AML-193 (cell line): Measurements from ENCODE around the gene CNTN5.

Experiments used
- DNase-seq, 2 experiments: peaks; one replicate each; lab custom pipeline; 2025; lab: John Stamatoyannopoulos, UW

Gene CNTN5

GRCh38 chr11:99519095-99519494 is 498.3 kb downstream of the CNTN5 start:
- no peak for DNase-seq

DNA sequence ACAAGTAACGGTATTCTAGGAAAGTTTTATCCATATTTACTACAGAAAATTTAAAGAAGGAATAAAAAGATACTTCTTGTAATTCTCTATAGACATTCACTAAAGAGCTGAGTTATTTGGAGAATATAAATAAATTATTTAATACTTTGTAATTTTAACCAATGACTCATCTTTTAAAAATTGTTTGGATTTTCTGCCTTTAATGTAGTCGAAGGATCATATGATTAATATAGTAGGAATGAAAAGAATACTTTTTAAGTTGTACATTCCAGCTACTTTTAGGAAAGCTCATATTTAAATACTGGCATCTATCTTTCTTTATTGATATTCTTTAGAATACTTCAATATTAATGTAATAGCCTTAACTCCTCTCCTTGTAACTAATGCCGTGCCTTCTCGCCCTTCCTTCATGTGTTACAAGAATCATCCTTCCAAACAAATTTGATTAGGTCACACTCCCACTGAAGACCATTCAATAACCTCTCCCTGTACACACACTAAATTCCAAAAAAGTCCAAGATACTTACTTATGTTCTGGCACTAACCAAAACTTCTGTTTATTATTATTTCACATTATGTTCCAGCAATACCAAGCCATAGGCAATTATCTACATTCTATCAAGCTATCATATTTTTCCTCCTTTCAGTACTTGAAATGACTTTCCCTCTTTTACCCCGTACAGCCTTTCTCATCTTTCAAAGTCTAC is 501.9 kb downstream of the CNTN5 start:
- no peak for DNase-seq

GRCh38 chr11:99531468-99531867 is 510.7 kb downstream of the CNTN5 start:
- DNase-seq, result no peak

DNA sequence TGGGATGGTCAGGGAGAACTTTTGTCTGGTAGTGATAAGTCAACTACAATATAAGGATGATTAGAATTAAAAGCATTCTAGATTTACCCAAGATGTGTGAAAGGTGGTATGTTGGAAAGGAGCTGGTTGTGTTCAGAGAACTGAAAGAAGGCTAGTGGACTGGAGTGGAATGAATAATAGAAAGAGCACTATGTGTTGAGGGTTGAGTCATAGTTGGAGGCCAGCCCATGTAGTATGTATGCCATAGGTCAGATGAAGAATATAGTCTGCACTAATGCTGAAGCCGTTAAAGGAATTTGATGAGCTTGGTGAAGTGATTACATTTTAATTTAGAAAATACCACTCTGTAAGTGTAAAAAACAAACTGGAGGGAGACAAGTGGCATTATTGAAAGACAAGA is 514.1 kb downstream of the CNTN5 start:
- no peak for DNase-seq

GRCh38 chr11:99535406-99535805 is 514.7 kb downstream of the CNTN5 start:
- no peak for DNase-seq

DNA sequence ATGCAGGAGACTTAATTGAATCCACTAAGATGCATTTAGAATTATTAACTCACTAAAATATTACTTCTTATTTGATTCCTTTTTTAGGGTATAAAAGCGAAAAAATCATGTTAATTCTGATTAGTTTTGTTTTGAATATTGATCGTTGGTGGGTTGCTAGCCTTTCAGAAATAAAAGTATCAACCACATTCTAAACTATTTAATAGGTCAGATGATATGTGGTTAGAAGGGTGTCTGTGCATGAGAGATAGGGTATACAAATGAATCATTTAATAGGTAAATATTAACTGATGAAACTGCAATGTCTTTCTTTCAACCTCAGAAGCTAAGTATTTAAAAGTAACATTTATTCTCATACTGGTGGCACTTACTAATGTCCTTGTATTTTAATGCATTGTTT is 515.1 kb downstream of the CNTN5 start:
- DNase-seq, result no peak

GRCh38 chr11:99537681-99538080 is 516.9 kb downstream of the CNTN5 start:
- no peak for DNase-seq

- no peak for DNase-seq
These were observed 524.9 kb downstream of the CNTN5 start for GRCh38 chr11:99545616-99546015.

GRCh38 chr11:99548264-99548663 is 527.5 kb downstream of the CNTN5 start:
- DNase-seq, result no peak

- DNase-seq, result no peak
These were observed 533.6 kb downstream of the CNTN5 start for GRCh38 chr11:99554232-99554903.

- no peak for DNase-seq
These were observed 534.7 kb downstream of the CNTN5 start for GRCh38 chr11:99555486-99555885.

- no peak for DNase-seq
These were observed 544.6 kb downstream of the CNTN5 start for GRCh38 chr11:99565333-99565732.

DNA sequence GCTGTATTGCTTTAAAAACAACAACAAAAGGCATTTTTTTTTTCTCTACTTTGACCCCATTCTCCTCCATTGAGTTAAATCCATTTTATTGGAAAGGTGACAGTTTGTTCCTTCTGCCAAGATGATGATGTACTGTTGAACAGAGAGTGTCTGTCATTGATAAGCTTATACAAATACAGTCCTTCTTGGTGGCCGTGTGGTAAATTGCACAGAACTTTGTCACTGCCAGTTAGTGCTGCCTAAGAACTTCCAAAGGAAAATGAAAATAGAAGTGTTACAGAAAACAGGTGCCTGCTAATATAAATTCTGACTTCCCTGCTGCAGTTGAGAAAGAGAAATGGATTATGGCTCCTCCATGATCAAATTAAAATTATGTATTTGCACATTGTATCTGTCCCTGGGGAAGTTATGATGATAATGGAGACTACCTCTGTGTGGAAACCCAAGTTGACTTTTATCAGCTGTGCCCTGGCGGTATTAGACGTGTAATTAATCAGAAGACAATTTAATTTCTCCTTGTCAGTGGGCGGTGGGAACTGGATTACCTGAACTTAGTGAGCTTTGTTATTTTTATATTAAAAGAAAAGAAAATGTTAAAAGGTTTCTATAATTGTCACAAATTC is 546.7 kb downstream of the CNTN5 start:
- no peak for DNase-seq

- DNase-seq, result no peak
These were observed 548.1 kb downstream of the CNTN5 start for GRCh38 chr11:99568808-99569207.

- no peak for DNase-seq
These were observed 550.3 kb downstream of the CNTN5 start for GRCh38 chr11:99571094-99571493.

DNA sequence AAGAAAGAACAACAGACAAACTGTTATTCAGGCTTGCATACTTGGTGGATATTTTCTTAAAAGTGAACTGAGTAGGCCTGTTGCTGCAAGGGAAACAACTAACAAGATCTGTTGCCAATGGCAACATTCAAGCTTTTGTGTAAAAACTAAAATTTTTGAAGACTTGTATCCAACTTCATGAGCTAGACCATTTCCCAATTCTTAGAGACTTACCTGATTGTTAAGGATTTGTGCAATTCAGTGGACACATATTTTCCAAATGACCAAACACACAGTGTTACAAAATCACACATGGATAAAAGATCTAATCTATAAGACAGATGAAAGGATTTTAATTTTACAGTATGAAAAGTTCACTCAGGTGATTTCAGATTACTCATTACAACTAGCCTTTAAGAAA is 564.1 kb downstream of the CNTN5 start:
- no peak for DNase-seq

DNA sequence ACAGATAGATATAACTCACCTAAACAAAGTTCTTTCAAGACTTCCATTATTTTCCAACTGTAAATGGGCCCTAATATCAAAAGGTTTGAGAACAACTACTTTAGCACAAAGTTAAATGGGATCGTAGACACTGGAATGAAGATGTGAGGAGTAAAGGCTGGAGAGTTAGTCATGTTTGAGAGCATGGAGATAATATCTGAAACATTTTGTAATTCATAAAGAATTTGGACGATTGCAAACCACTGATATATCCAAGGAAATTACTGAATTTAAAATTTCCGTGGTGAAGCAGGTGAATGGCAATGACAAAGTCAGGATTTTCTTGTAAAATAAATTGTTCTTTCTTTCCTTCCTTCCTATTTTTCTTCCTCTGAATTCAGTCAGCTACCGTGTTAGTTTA is 564.9 kb downstream of the CNTN5 start:
- DNase-seq, result no peak

GRCh38 chr11:99589771-99590170 is 569.0 kb downstream of the CNTN5 start:
- DNase-seq, result no peak

DNA sequence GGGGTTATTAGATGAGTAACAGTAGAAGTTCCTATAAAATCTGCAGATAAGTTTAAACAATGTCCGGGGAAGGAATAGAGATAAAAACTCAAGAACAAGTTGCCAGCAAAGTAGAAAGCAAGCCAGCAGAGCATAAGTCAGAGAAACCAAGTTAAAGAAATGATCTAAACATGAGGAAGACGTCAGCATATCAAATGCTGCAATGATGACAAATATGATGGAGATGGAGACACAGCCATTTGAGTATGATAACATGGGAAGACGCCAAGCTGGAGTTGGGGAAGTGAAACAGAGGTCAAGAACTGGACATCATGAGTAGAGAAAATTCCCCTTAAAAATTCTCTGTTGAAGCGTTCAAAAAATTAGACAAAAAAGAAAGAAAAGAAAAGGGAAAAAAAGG is 571.5 kb downstream of the CNTN5 start:
- no peak for DNase-seq

DNA sequence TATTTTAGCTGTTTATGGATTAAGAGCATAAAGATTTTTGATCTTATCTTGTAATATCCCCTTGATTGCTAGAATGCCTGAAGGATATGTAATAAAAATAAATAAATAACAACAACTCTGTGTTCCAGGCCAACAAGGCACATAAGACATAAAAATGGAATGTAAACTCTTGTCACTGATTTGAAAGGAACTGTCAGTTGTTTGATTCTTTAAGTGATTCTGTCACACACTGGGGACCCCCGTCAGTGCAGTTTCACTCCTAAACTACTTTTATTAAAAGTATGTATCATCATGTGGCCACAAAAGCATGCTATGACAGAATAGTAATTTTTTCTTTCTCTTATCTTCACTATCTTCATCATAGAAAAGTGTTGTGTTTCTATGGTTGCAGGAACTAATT is 572.4 kb downstream of the CNTN5 start:
- DNase-seq, result no peak

DNA sequence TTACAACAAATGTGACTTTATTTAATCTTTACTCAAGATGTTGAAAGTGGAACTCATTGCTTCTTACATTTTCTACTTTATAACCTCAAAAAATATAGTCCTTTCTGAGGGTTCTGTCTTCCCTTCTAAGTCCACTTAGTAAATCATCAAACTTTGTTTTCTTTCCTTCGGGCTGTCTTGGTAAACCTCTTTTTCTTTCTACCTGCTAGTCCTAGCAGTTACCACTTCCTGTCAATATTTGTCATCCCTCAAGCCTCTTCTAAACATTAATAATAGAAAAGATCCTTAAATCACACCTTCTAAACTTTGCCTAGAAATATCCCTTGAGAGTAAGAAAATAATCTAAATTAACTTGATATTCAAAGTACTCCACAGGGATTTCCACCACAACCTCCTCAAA is 580.4 kb downstream of the CNTN5 start:
- no peak for DNase-seq

GRCh38 chr11:99614352-99614751 is 593.6 kb downstream of the CNTN5 start:
- no peak for DNase-seq

GRCh38 chr11:99630629-99631028 is 609.9 kb downstream of the CNTN5 start:
- DNase-seq, result no peak
